GM21786 (cell line): ENCODE data around the gene SLC35E2B.

Experiments
- ATAC-seq: cut with Tn5 transposase; IDR thresholded peaks from one replicate; pipeline ENCODE4 v1.9.1; 2021; ENCODE audit not compliant: unreplicated experiment

SLC35E2B gene

DNA sequence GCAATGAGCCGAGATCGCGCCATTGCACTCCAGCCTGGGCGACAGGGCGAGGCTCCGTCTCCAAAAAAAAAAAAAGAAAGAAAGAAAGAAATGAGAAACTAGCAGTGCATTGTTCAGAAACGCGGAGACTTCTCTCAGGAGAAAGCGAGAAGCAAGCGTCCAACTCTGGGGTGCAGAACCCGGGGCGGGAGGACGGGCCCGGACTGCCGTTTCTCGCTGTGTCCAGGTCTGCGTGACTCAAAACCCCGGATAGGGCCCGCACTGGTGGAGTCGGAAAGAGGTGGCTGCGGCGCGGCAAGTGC is 77.7 kb downstream of the SLC35E2B start:
- ATAC-seq = no peak

DNA sequence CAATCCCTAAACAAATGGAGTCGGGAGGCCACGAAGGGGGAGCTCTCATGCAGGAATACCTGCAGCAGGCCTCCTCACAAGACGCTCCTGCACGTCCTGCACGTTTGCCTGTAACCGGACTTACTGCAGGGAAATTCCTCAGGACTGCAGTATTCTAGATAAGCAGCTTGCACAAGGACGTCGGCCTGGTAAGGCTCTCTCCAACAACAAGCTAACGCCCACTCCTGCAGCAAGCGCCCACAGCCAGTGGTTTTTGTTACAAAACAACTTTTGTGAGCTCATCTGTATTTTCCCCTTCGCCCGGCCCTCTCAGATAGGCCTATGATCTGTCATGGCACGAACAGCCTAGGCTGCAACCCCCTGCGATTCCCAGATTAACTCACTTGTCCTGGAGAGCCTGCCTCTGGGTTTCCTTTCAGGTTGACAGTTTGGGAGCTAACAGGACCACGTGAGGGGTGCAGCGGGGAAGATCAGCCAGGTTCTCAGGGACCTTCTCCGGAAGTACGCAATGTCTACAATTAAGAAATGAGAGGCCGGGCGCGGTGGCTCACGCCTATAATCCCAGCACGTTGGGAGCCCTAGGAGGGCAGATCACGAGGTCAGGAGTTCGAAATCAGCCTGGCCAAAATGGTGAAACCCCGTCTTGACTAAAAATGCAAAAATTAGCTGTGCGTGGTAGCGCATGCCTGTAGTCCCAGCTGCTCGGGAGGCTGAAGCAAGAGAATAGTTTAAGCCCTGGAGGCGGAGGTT is 78.2 kb downstream of the SLC35E2B start:
- ATAC-seq = no peak

DNA sequence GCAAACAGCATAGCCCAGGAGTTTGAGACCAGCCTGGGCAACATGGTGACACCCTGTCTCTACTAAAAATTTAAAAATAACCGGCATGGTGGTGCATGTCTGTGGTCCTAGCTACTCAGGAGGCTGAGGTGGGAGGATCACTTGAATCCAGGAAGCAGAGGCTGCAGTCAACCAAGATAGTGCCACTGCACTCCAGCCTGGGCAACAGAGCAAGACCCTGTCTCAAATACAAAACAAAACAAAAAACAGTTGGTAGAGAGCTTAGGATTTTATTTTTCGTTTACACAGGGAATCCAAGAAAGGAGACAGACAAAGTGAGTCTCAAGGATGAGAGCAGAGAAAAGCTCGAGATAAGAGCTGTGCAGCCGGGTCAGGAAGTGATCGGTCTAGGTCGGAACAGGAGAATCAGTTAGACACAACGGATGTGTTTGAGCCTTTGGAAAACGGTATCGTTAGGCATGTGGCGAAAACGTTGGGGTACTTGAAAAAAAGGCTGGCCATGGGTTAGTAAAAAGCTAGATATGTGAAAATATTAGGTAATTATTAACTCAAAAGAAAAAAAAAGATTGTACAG is 79.0 kb downstream of the SLC35E2B start:
- ATAC-seq = no peak

DNA sequence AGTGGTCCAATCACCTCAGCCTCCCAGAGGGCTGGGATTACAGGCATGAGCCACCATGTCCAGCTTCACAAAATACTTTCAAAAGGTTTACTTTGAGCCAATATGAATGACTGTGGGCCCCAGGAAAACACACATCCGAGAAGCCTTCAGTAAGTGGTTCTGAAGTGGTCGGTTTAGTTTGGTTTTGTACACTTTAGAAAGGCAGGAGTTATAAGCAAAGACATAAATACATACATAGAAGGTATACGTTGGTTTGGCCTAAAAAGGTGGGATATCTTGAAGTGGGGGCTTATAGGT is 80.5 kb downstream of the SLC35E2B start:
- no peak for ATAC-seq

DNA sequence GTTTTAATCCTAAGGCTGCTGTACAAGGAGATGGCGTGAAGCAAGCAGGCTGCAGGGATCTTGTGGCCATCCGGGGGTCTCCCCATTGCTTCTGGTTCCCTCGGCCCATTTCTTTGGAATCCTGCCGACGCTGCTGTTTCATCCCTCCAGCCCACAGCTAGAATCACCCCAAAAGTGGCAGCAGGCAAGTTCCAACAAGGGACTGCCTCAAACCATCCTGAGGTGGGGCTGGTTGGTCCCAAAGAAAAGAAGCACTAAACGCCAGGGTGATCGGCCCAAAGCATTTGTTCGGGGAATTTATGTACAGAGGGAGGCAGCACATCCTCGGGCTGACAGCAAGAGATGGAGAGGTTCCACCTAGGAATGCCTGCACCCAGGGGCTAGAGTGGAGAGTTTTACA is 81.8 kb downstream of the SLC35E2B start:
- no peak for ATAC-seq

DNA sequence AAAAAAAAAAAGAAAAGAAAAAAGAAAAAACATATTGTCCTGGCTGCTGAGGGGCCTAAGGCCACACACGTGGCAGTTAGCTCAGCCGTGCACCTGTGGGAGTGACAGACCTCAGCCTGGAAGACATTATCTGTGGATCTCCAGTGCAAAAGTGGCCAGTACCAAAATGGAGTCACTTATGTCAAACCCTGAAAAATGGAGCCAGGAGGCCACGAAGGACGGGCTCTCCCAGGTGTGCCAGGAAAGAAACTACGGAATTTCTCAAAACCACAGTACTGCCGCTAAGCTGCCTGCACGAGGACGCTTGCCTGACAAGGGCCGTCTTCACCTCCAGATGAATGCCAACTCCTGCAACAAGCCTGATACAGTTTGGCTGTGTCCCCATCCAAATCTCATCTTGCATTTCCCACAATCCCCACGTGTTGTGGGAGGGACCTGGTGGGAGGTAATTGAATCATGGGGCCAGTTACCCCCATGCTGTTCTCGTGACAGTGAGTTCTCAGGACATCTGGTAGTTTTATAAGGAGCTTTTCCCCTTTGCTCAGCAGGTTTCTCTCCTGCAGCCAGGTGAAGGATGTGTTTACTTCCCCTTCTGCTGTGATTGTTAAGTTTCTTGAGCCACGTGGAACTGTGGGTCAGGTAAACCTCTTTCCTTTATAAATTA is 82.6 kb downstream of the SLC35E2B start:
- ATAC-seq = no peak
